Endothelial cell (in vitro differentiated cells): ENCODE measurements around the gene PROB1. TPM values are rescaled to one million over a fixed set of nuclear protein-coding genes. Genes with fewer than 3 reads are reported as not detected.

ENCODE experiments used
- DNase-seq: peaks from one replicate; pipeline ENCODE4 v3.0.0; 2021; ENCODE audit warnings: low spot score
- H3K27ac Mint-ChIP-seq: one replicate; pipeline ENCODE4 v1.8.0; 2021; ENCODE audit warnings: mixed read lengths, inconsistent platforms; ENCODE audit not compliant: unreplicated experiment
- H3K27me3 Mint-ChIP-seq: one replicate; pipeline ENCODE4 v1.8.0; 2021; ENCODE audit warnings: mild to moderate bottlenecking, moderate library complexity, mixed read lengths, inconsistent platforms; ENCODE audit not compliant: unreplicated experiment
- H3K36me3 Mint-ChIP-seq: one replicate; pipeline ENCODE4 v1.8.0; 2021; ENCODE audit warnings: mild to moderate bottlenecking, low read depth, mixed read lengths, inconsistent platforms; ENCODE audit not compliant: unreplicated experiment
- H3K4me1 Mint-ChIP-seq: one replicate; pipeline ENCODE4 v1.8.0; 2021; ENCODE audit warnings: mild to moderate bottlenecking, mixed read lengths, inconsistent platforms; ENCODE audit not compliant: unreplicated experiment
- H3K4me3 Mint-ChIP-seq: one replicate; pipeline ENCODE4 v1.8.0; 2021; ENCODE audit warnings: mild to moderate bottlenecking, mixed read lengths, inconsistent platforms; ENCODE audit not compliant: unreplicated experiment
- H3K9me3 Mint-ChIP-seq: one replicate; pipeline ENCODE4 v1.8.0; 2021; ENCODE audit warnings: mixed read lengths, inconsistent platforms; ENCODE audit not compliant: unreplicated experiment
- total RNA-seq: library from RNA; stranded (reverse); fragmentation: NEBNext Ultra II Directional; extraction: Animal tissue kit (Norgen Biotek cat#: 25700); gene quantifications from one replicate; pipeline ENCODE4 v1.2.1, GENCODE V29; 2021; ENCODE audit not compliant: unreplicated experiment
- TF ChIP-seq, protein P1 (sequence below): fragments of 200-600 bp; sonication (generic); IDR thresholded peaks from one replicate; pipeline ENCODE4 v1.5.0; 2021; ENCODE audit warnings: antibody characterized with exemption; ENCODE audit not compliant: unreplicated experiment

Gene PROB1
- total RNA-seq, 1 donor from 2014 or later: 7.3 TPM

DNA sequence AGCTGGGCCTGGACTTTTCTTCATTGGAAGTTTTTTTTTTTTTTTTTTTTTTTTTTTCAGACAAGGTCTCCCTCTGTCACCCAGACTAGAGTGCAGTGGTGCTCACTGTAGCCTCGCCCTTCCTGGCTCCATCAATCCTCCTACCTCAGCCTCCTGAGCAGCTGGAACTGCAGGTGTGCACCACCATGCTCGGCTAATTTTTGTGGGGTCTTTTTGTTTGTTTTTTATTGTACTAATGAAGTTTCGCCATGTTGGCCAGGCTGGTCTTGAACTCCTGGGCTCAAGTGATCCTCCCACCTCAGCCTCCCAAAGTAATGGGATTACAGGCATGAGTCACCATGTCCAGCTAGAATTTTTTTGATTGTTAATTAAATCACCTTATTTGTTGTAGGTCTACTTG is 40.8 kb upstream of the PROB1 start:
- Mint-ChIP-seq H3K27me3 (peaks cover 6% of the 10 kb centered on the region), H3K36me3 (peaks cover 32% of the 10 kb centered on the region), H3K9me3 (no peaks in the 10 kb centered on the region), H3K4me3 (no peak overlapping the region), H3K27ac (peak overlapping the region; percentile 24), H3K4me1 (peaks cover 19% of the 10 kb centered on the region)
- DNase-seq: no peak
- TF ChIP-seq, protein P1, sequence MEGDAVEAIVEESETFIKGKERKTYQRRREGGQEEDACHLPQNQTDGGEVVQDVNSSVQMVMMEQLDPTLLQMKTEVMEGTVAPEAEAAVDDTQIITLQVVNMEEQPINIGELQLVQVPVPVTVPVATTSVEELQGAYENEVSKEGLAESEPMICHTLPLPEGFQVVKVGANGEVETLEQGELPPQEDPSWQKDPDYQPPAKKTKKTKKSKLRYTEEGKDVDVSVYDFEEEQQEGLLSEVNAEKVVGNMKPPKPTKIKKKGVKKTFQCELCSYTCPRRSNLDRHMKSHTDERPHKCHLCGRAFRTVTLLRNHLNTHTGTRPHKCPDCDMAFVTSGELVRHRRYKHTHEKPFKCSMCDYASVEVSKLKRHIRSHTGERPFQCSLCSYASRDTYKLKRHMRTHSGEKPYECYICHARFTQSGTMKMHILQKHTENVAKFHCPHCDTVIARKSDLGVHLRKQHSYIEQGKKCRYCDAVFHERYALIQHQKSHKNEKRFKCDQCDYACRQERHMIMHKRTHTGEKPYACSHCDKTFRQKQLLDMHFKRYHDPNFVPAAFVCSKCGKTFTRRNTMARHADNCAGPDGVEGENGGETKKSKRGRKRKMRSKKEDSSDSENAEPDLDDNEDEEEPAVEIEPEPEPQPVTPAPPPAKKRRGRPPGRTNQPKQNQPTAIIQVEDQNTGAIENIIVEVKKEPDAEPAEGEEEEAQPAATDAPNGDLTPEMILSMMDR: no peak

DNA sequence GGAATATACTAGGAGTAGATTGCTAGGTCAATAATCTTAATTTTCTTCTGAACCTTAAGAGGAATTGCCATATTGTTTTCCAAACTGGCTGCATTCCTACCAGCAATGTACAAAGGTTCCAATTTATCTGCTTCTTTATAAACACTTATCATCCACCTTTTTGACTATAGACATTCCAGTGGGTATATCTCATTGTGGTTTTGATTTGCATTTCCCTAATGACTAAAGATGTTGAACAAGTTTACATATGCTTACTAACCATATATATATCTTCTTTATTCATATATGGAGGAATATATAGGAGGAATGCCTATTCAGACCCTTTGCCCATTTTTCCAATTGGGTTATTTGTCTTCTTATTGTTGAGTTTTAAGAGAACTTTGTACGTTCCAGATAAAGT is 36.8 kb upstream of the PROB1 start:
- no peaks in the 10 kb centered on the region for H3K27me3 Mint-ChIP-seq

DNA sequence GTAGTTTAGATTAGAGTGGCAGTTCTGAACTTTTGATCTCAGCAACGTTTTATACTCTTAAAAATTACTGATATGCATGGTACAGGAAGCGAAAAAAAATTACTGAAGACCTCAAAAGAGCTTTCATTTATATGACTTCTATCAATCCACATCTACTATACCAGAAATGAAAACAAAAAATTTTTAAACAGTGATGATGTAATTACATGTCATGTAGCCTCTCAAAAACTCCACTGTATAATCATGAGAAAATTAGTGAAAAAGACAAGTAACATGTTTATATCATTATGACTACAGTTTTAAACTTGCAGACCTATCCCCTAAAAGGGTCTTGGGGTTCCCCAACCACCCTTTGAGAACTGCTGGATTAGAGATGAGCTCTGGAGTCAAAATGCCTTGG is 35.1 kb upstream of the PROB1 start:
- DNase-seq: no peak
- Mint-ChIP-seq H3K9me3 (no peaks in the 10 kb centered on the region), H3K4me3 (no peak overlapping the region), H3K27me3 (no peaks in the 10 kb centered on the region), H3K27ac (no peak overlapping the region), H3K36me3 (peaks cover 28% of the 10 kb centered on the region), H3K4me1 (peaks cover 11% of the 10 kb centered on the region)
- TF ChIP-seq, protein P1: no peak

More for the DNA sequence above, 36.8 kb upstream of the PROB1 start:
- TF ChIP-seq, protein P1: no peak
- DNase-seq: no peak
- Mint-ChIP-seq H3K36me3 (peaks cover 29% of the 10 kb centered on the region), H3K4me1 (no peaks in the 10 kb centered on the region), H3K4me3 (no peak overlapping the region), H3K9me3 (no peaks in the 10 kb centered on the region), H3K27ac (no peak overlapping the region)

DNA sequence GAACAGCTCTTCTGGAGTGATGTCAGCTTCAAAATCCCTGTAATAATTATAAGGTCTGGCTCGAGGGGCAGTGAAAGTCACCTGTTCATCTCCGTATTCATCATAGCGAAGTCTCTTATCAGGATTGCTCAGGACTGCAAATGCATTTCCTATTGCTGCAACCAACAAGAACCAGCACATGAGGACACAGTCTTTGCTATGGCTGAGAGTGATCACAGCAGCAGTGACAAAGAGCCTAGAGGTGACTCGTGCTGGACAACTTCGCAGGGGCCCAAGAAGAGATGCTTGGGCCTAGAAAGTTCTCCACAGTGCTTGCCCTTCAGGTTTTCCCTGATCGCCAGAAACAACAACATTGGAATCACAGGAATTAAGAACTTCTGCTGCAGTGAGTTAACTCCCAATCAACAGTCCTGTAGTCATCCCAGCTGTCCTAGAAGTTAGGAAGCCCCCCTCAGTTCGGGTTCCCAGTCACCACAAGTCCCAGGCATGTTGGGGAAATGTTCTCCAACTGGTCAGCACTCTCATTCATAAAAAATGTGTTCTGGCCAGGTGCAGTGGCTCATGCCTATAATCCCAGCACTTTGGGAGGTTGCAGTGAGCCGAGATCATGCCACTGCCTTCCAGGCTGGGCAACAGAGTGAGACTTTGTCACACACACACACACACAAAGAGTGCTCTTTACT is 31.4 kb upstream of the PROB1 start:
- DNase-seq: no peak
- peak overlapping the region; percentile 59 for H3K27ac Mint-ChIP-seq
- H3K4me3 Mint-ChIP-seq: no peak overlapping the region
- peaks cover 35% of the 10 kb centered on the region for H3K4me1 Mint-ChIP-seq
- no peaks in the 10 kb centered on the region for H3K27me3 Mint-ChIP-seq
- TF ChIP-seq, protein P1: no peak
- peaks cover 28% of the 10 kb centered on the region for H3K36me3 Mint-ChIP-seq
- H3K9me3 Mint-ChIP-seq: no peaks in the 10 kb centered on the region

DNA sequence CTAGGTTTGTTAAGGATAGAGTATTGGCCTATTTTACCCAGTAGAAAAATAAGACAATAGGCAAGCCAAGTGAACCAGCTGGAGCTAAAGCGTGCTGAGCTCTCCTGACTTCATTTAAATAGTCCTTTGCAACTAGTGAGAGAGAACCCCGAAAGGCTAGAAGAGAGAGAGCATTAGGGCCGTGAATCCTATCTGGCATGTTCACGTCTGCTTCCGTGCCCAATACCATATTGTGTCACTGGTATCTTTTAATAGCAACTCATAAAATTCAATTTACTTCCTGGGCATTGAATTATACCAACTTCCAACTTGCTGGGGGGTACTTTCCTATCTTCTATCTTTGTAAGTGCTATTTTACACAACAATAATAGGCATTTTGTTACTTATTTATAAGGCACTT is 30.6 kb upstream of the PROB1 start:
- H3K27ac Mint-ChIP-seq: peak overlapping the region; percentile 59
- TF ChIP-seq, protein P1: no peak
- H3K27me3 Mint-ChIP-seq: no peaks in the 10 kb centered on the region
- H3K4me1 Mint-ChIP-seq: peaks cover 35% of the 10 kb centered on the region
- H3K36me3 Mint-ChIP-seq: peaks cover 23% of the 10 kb centered on the region
- H3K9me3 Mint-ChIP-seq: no peaks in the 10 kb centered on the region
- no peak for DNase-seq
- no peak overlapping the region for H3K4me3 Mint-ChIP-seq
